Kidney capillary endothelial cell (primary cell): ENCODE data around the gene MYDGF.

Experiments
- DNase-seq: peaks from one replicate; pipeline ENCODE4 v3.0.0-alpha.2; 2018; ENCODE audit warnings: low spot score

The MYDGF gene

DNA sequence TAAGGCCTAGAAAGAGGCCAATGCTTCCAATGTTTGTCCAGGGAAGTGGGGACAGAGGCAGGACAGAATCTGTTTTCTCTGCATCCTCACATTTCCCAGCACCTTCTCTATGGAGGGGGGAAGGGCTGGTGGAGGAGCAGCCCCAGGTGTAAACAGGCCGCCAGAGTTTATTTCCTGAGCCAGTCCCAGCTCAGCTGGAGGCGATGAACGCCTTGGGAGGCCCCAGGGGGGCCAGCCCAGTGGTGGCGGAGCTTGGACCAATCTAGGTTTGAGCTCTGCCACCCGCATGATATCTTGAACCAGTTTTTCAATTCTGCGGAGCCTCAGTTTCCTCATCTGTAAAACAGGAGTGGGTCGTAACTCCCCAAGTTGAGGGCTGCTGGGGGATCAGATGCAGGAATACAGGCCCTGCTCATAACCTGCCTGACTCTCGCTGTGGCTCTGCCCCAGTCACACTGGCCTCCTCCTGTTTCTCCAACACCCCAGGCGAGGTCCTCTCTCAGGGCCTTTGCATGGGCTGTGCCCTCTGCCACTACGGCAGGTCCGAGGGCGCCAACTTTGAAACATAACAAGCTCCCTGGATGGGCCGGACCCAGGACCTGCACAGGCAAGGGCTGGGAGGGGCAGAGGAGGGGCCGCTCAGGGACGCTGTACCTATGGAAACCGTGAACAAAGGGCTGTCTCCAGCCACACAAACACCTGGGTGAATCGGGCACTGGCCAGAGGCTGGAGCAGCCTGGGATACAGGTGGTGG is 29.7 kb downstream of the MYDGF start:
- DNase-seq = no peak

DNA sequence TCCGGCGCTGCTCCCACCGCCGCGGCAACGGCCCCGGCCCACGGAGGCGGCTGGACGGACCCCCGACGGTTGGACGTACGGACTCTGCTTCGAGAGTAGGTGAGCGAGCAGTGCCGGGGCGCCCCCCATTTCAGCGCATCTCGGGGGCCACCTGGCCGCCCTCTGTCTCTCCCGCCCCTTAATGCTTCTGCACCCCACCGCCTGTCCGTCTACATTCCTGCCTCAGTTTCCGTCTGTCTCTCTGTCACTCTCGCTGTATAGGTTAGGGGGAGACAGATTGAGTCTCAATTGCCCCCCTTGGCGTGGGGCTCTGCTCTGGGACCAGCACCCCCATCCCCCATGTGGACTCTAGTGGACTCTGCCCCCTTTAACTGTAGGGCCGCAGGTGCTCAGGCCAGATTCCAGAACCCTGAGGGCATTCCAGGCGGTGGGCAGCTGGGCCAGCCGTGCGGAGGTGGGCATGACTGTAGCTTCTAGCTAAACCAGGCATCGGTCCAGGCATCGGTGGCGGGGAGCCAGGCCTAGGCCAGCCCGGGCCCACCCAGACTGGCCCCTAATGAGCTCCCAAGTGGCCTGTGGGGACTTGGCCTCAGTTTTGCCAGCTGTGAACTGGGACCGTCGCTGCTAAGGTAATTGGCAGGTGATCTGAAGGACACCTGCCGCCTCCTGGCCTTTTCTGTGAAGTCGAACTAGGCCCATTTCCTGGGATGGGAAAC is 30.5 kb downstream of the MYDGF start:
- no peak for DNase-seq

DNA sequence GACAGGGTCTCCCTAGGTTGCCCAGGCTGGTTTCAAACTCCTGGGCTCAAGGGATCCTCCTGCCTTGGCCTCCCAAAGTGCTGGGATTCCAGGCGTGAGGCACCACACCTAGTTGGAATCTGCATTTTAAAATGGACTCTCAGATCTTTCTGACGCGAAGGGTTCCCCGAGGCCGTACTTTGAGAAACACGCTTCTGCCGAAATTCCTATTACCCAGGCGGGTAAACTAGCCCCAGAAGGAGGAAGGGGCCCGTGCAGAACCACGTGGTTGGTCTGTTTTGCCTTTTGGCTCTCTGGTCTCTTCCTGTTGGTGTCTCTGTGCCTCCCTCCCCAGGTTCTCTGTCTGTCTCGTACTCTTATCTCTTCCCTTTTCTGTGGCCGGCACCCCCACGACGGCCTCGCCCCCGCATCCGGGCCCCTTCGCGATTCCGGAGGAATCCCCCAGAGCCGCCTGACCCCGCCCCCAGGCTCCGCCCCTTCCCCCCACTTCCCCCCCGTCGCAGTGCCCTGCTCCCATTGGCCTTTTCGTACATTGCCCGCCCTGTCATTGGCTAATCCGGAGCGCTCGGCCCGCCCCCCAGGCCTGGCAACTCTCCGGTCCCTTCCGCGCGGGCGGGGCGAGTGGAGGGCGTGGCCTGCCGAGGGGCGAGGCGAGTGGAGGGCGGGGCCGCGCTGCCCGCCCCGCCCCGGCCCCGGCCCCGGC is 31.2 kb downstream of the MYDGF start, which contains the start of gene TNFAIP8L1:
Gene TNFAIP8L1 (plus strand): TSS at position 689 of the 703 bp plus-strand sequence. CDS start 12,354 bp downstream, outside the sequence.
- peak; percentile 97 for DNase-seq

DNA sequence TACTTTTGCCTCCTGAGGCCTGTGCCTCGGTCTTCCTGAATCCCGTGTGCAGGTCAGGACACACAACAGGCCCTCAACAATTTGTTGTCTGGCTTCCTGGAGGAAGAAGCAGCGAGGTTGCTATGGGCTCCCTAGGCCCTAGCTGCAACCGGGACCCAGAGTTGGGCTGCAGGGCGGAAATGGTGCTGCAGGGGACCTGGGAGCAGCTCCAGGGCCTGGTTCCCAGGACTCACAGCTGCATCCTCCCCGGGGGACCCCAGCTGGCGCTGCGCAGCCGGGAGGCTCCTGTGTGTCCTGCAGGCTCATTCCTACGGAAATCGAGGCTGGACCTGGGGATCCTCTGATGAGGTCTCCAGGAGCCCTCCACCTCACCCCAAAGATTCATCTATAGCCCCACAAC is 31.8 kb downstream of the MYDGF start:
- peak; percentile 59 for DNase-seq

DNA sequence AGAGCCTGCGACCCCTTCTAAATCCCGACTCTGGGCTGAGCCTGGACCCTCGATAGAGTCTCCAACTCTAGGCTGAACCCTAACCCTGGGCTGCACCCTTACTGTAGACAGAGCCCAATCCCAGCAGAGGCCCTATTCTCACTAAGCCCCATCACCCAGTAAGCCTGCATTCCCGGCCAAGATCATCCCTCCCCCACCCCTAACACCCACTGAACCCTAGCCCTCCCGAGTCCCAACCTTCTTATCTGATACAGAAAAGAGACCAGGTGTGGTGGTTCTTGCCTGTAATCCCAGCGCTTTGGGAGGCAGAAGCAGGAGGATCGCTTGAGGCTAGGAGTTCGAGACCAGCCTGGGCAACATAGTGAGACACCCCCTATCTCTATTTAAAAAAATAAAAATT is 33.4 kb downstream of the MYDGF start:
- no peak for DNase-seq

DNA sequence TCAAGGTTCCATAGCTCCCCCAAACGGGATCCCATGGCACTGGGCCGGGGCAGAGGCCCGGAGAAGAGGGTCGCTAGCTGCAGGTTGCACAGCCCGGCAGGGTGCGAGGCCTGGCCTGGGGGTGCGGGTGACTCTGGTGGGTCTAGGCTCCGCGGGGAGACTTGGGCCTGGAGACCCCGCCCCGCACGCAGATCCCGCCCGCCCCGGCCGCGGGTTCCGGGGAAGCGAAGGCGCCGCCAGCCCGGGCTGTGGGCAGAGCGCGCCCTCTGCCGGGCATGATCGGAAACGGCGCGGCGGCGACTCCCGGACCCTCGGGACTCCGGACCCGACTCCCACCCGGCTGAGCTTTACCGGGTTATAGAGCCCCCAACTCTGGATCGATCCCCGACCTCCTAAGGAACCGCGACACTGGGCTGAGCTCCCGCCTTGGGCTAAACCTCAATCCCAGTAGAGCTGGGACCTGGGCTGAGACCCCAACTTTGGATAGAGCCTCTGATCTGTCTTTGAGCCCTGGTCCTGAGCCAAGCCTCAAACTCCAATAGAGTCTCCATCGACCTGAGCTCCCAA is 33.9 kb downstream of the MYDGF start:
- DNase-seq = peak; percentile 57

DNA sequence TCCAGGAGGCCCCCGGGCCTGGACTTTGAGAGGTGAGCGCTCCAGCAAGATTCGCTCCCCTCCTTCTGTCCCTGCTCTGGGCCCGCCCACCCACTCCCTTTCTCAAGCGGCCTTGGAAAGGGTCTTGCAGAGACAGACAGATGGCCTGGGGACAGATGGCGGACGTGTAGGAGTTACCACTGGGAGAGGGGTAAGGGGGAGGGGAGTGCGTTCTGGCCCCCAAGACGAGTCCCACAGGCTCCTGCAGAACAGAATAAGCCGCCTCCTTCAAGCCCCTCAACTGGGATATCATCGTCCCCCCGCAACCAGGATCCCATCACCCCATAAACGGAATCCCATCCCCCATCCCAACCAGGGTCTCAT is 34.4 kb downstream of the MYDGF start:
- no peak for DNase-seq

DNA sequence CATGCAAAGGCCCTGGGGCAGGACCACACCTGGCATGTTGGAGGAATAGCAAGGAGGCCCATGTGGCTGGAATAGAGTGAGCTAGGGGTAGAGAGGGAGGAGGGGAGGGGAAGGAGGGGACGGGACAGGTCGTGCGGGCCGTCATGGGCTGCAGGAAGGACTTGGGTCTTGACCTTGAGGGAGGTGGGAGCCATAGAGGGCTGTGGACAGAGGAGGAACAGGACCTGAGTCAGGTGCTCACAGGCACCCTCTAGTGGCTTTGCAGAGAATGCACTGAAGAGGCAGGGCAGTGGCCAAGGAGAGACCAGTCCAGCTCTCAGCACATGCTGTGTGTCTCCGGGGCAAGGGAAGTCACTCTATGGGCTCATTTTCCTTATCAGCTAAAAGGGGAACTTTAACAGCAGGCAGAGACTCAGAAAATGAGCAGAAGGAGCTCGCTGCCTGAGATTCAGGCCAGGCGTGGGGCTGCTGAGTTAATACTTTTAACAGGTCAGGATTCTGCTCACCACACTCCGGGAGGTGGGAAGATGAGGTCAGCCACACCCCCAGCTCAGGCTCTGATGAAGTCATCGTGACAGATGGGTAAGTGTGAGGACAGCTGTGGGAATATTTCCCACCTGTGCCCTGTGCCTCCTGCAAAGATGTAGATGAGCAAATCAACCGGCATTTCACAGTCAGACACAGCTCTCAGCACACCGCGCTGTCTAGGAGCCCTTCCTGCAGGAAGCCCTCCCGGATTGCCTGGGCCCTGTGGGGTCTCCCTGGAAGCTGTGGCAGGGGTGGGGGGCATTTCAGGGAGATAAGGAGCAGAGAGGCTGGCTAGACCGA is 36.8 kb downstream of the MYDGF start:
- peak; percentile 77 for DNase-seq

DNA sequence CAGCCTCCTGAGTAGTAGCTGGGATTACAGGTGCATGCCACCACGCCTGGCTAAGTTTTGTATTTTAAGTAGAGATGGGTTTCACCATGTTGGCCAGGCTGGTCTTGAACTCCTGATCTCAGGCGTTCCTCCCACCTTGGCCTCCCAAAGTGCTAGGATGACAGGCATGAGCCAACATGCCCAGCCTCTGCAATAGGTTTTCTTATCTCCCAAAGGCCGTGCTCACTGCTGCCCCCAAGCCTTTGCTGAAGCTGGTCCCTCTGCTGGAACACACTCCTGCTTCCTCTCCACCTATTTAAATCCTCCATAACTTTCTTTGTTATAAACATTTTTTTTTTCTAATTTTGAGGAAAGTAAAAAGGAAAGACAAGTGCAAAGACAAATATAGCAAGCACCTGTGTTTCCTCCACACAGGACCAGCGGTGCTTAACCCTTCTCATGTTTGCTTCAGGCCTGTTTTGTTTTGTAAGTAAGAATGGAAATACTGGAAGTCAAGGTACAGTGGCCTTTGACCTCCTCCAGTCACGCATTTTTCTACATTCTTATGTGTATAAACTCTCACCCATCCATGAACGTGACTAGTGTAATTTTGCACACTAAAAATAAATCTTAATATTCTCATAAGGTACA is 45.3 kb downstream of the MYDGF start:
- DNase-seq = no peak

DNA sequence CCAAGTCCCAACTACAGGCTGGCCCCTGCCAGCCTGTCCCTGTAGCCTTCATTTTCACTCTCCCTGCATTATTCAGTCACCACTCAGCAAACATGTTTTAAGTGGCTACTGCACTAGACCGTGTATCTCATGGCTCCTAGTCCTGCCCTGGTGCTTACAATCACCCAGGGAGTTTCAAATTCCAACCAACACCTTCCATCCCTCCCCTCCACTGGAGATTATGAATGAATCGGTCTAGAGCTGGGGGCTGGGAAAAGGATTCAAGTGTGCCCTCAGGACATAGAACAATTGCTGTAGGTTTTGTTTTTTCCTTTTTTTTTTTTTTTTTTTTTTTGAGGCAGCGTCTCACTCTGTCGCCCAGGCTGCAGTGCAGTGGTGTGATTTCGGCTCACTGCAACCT is 45.8 kb downstream of the MYDGF start:
- DNase-seq = no peak

DNA sequence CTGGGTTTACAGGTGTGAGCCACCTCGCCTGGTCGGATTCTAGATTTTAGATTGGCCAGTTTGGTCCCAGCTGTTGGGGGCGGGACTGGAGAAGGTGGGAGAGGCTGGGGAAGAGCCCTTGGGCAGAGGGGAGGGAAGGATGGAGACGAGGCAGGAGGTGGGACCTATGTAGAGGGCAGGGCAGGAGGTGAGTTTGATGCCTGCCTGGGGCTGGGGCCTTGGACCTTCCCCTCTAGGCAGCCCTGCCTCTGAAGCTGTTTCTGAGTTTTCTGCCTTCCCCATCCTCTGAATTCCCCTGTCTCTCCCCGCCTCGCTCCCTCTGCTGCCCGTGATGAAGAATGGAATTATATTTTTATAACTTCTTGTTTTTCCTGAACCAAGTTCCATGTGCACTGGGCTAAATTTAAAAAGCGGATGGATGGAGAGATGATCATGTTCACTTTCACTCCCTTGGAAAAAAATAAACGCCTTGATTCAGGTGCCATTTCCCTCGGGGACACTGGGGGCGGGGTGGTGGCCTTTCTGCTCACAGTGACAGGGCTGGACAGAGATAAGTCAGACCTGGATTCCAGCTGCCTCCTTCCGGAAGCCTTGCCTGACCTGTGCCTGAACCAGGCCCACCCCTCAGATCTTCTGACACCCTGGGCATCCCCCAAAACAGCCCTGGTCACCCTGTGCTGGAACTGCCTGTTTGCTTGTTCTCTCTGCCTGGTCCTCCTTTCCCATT is 47.3 kb downstream of the MYDGF start:
- DNase-seq = no peak

DNA sequence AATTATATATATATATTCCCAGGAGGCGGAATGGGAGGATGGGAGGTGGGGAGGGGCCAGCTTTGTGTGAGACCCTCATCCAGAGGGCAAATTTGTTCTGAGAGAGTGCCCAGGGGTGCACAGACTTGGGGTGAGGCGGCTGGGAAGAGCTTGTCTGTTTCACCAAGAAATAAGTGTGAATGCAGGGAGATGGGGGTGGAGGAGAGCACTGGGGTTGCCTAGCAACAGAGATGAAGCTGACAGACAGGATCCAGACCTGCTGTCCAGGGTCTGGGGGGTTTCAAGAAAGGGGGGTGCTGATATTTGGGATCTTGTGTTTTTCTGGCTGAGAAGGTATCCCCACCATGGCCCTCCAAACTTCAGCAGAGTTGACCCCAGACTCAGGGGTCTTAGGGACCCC is 49.5 kb downstream of the MYDGF start:
- no peak for DNase-seq

DNA sequence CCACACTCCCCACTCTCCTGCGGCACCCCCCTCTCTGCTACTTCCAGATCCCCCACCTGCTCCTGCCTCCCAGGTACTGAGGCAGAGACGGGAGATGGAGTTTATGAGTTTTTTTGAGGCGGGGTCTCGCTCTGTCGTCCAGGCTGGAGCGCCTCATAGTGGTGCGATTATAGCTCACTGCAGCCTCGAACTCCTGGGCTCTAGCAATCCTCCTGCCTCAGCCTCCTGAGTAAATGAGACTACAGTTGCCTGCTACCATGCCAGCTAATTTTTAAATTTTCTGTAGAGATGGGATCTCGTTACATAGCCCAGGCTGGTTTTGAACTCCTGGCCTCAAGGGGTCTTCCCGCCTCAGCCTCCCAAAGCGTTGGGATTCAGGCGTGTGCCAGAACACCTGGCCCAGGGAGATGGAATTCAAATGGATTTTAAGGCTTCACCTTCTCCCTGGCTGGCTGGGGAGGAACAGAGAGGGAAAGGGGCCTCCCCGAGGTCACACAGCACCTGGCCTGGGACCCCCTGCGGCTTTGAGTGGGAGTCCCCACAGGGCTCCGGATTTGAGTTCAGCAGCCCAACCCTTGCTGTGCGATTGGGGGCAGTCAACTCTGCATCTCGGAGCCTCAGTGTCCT is 50.4 kb downstream of the MYDGF start:
- no peak for DNase-seq

DNA sequence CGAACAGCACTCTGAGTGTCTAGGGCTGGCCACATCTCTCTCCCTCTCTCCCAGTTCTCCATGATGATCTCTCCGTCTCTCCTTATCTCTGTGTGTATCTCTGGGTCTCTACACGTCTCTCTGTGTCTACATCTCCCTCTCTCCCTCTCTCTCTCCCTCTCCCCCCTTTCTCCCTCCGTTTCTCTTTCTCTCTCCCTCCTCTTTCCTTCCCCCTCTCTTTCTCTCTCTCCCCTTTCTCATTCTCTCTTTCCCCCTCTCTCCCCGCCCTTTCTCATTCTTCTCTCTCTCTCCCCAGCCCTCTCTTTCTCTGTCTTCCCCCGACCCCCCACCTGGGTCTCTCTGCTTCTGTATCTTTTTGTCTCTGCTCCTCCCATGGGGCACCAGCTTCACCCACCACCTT is 52.1 kb downstream of the MYDGF start:
- DNase-seq = no peak

DNA sequence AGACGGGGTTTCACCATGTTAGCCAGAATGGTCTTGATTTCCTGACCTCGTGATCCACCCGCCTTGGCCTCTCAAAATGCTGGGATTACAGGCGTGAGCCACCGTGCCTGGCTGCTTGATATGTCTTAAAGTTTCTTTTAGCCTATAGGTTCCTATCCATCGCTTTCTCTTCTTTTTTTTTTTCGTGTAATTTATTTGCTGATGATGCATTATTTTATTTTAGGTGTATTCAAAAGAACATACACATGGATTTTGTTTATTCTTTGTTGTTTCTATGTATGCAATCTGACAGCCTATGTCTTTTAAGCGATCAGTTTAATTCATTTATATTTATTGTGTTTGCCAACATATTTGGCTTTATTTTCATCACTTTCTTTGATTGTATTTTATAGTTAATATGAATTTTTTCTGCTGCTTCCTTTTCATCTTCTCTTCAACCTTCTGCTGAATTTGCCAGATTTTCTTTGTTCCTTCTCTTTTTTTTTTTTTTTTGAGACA is 56.8 kb downstream of the MYDGF start:
- DNase-seq = no peak

DNA sequence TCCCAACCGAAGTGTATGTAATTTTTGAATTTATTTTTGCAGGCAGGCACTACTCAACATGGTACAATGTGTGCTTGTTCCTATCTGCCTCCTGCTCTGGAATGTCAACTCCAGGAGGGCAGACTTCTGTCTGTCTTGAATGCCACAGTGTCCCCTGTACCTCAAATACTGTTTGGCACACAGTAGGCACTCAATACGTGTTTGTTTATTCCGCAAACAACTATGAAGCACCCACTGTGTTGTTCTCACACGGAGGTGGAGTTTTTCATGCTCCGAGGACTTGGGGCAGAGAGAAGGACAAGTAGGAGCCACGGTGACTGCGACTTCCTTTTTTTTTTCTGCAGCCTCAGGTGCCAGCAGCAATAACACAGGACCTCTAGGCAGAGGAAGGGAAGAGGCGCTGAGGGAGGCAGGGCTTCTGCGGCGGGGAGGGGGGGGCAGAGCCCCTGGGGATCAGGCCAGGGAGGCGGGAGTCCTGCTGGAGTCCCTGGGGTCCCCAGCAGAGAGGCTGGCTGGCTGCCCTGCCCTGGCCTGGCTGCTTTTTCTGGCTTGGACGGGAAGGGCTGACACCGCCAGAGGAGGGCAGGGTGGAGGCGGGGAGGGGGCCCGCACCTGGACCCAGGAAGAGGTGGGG is 60.1 kb downstream of the MYDGF start:
- DNase-seq = no peak
